GM11168 (cell line): ENCODE measurements around the gene ZFR.
"Not testable (repeated sequence)": the region's sequence is repeated elsewhere in the genome, so short reads cannot be mapped to it uniquely, and the experiment has no call there.

Source experiments
- in situ Hi-C: fragments of 300-500 bp; cut with MboI; formaldehyde crosslinking; loops from one replicate; pipeline ENCODE4 v1.12.0; 2022; ENCODE audit warnings: low sequenced_read_pairs; ENCODE audit not compliant: unreplicated experiment

ZFR gene

GRCh38 chr5:32419791-32420190 is 24.7 kb downstream of the ZFR start:
- in situ Hi-C loops, result no loop called here

GRCh38 chr5:32413466-32414263 is 30.9 kb downstream of the ZFR start:
- in situ Hi-C loops, result no loop called here

GRCh38 chr5:32410630-32411029 is 33.9 kb downstream of the ZFR start:
- in situ Hi-C loops, result no loop called here

GRCh38 chr5:32406650-32407049 is 37.9 kb downstream of the ZFR start:
- in situ Hi-C loops, result no loop called here

GRCh38 chr5:32405507-32405906 is 39.0 kb downstream of the ZFR start:
- in situ Hi-C loops, result no loop called here

GRCh38 chr5:32403760-32404159 is 40.8 kb downstream of the ZFR start:
- in situ Hi-C loops, result no loop called here

- in situ Hi-C loops, result no loop called here
Observed at GRCh38 chr5:32400401-32400800, 44.1 kb downstream of the ZFR start.

- in situ Hi-C loops, result not testable (repeated sequence)
Observed at GRCh38 chr5:32398754-32399153, 45.8 kb downstream of the ZFR start.

- in situ Hi-C loops, result no loop called here
Observed at GRCh38 chr5:32394981-32395380, 49.6 kb downstream of the ZFR start.

- in situ Hi-C loops, result no loop called here
Observed at GRCh38 chr5:32392039-32392438, 52.5 kb downstream of the ZFR start.

- in situ Hi-C loops, result no loop called here
Observed at GRCh38 chr5:32390819-32391591, 53.5 kb downstream of the ZFR start.

GRCh38 chr5:32388432-32389129 is 56.0 kb downstream of the ZFR start:
- in situ Hi-C loops, result no loop called here

- in situ Hi-C loops, result no loop called here
Observed at GRCh38 chr5:32387841-32388240, 56.7 kb downstream of the ZFR start.

- in situ Hi-C loops, result no loop called here
Observed at GRCh38 chr5:32387211-32387610, 57.3 kb downstream of the ZFR start.

- in situ Hi-C loops, result no loop called here
Observed at GRCh38 chr5:32384621-32385020, 59.9 kb downstream of the ZFR start.

- in situ Hi-C loops, result no loop called here
Observed at GRCh38 chr5:32383586-32383985, 61.0 kb downstream of the ZFR start.

- in situ Hi-C loops, result no loop called here
Observed at GRCh38 chr5:32383065-32383464, 61.5 kb downstream of the ZFR start.

GRCh38 chr5:32379421-32379820 is 65.1 kb downstream of the ZFR start:
- in situ Hi-C loops, result no loop called here

- in situ Hi-C loops, result no loop called here
Observed at GRCh38 chr5:32378966-32379365, 65.6 kb downstream of the ZFR start.

GRCh38 chr5:32369542-32370155 is 74.9 kb downstream of the ZFR start:
- in situ Hi-C loops, result no loop called here

GRCh38 chr5:32369032-32369431 is 75.5 kb downstream of the ZFR start:
- in situ Hi-C loops, result no loop called here
